GM18498 (cell line): ENCODE results near the gene DRD2.

Experiments used
- ATAC-seq: cut with Tn5 transposase; IDR thresholded peaks from one replicate; pipeline ENCODE4 v1.9.1; 2021; ENCODE audit warnings: mild to moderate bottlenecking, moderate library complexity; ENCODE audit not compliant: unreplicated experiment

Gene DRD2

GRCh38 chr11:113405724-113406478 is 69.3 kb downstream of the DRD2 start:
- ATAC-seq: no peak

GRCh38 chr11:113404859-113405430 is 70.3 kb downstream of the DRD2 start:
- ATAC-seq: no peak

- ATAC-seq: no peak
Observed at GRCh38 chr11:113401718-113402117, 73.5 kb downstream of the DRD2 start.

GRCh38 chr11:113400631-113401230 is 74.5 kb downstream of the DRD2 start:
- ATAC-seq: no peak

- no peak for ATAC-seq
Observed at GRCh38 chr11:113398669-113399430, 76.3 kb downstream of the DRD2 start.

- no peak for ATAC-seq
Observed at GRCh38 chr11:113397821-113398220, 77.4 kb downstream of the DRD2 start.

- no peak for ATAC-seq
Observed at GRCh38 chr11:113397212-113397611, 78.0 kb downstream of the DRD2 start.

GRCh38 chr11:113396690-113397089 is 78.5 kb downstream of the DRD2 start:
- ATAC-seq: no peak

- no peak for ATAC-seq
Observed at GRCh38 chr11:113395782-113396336, 79.3 kb downstream of the DRD2 start.

GRCh38 chr11:113394919-113395318 is 80.3 kb downstream of the DRD2 start:
- no peak for ATAC-seq

- ATAC-seq: no peak
Observed at GRCh38 chr11:113393501-113393985, 81.7 kb downstream of the DRD2 start.

GRCh38 chr11:113392236-113392921 is 82.8 kb downstream of the DRD2 start:
- ATAC-seq: no peak

GRCh38 chr11:113389272-113389671 is 85.9 kb downstream of the DRD2 start:
- ATAC-seq: no peak

GRCh38 chr11:113387605-113388211 is 87.5 kb downstream of the DRD2 start, which contains the start of gene ANKK1:
ANKK1 (plus strand) TSS chr11:113387779; CDS start chr11:113387885, 106 bp downstream.
- no peak for ATAC-seq

- ATAC-seq: no peak
Observed at GRCh38 chr11:113386866-113387265, 88.3 kb downstream of the DRD2 start.

GRCh38 chr11:113385749-113386148 is 89.4 kb downstream of the DRD2 start:
- ATAC-seq: no peak

- ATAC-seq: no peak
Observed at GRCh38 chr11:113384551-113384950, 90.6 kb downstream of the DRD2 start.

- no peak for ATAC-seq
Observed at GRCh38 chr11:113382121-113382520, 93.1 kb downstream of the DRD2 start.

GRCh38 chr11:113378692-113379091 is 96.5 kb downstream of the DRD2 start:
- no peak for ATAC-seq
